Measurements from ENCODE around the gene PCNX2.

DNA sequence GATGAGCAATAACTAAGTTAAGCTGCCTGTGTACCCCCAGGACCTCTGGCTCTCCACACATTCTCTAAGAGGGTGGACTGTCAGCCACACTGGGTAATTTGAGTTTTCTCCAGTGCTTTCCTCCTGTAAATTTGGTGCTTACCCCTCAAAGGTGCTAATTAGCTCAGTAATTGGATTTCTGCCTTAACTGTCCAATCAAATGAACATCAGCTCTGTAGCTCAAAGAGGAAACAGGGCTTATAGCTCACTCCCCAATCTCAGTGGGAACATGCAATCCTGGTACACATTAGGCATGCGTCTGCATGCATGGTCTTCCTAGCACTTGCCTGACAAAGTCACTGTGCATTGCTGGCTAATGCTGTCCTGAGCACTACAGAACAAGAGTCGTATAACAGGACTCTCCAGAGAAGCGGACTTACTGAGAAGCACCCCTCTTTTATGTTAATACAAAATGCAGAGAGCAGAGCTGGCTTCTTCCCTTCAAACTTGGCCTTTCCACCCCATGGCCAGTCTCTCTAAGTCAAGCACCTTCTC, 235.0 kb downstream of the PCNX2 start:
- no peak for TF ChIP-seq ZBTB8A (tag by site-specific recombination; IDR thresholded peaks at IDR 0.05)
- TF ChIP-seq, protein P1, sequence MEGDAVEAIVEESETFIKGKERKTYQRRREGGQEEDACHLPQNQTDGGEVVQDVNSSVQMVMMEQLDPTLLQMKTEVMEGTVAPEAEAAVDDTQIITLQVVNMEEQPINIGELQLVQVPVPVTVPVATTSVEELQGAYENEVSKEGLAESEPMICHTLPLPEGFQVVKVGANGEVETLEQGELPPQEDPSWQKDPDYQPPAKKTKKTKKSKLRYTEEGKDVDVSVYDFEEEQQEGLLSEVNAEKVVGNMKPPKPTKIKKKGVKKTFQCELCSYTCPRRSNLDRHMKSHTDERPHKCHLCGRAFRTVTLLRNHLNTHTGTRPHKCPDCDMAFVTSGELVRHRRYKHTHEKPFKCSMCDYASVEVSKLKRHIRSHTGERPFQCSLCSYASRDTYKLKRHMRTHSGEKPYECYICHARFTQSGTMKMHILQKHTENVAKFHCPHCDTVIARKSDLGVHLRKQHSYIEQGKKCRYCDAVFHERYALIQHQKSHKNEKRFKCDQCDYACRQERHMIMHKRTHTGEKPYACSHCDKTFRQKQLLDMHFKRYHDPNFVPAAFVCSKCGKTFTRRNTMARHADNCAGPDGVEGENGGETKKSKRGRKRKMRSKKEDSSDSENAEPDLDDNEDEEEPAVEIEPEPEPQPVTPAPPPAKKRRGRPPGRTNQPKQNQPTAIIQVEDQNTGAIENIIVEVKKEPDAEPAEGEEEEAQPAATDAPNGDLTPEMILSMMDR (tag by site-specific recombination; IDR thresholded peaks at IDR 0.05), result no peak
- TF ChIP-seq MYNN (tag by site-specific recombination; IDR thresholded peaks at IDR 0.05; ENCODE audit: borderline replicate concordance), result no peak
- no peak for TF ChIP-seq ZNF623 (tag by site-specific recombination; IDR thresholded peaks at IDR 0.05)
- no peak for TF ChIP-seq ZNF175 (tag by site-specific recombination; IDR thresholded peaks at IDR 0.05)
- no peak for TF ChIP-seq ZNF2 (tag by site-specific recombination; IDR thresholded peaks at IDR 0.05)
